DOHH2 (cell line): ENCODE results near the gene CENPT.
A peak's percentile ranks its signal among the peaks of the same experiment; 100 is the strongest.

Experiments used
- H3F3A ChIP-seq: fragments of 200-600 bp; sonication (generic), shearing (Covaris generic); 2 replicates; pipeline ENCODE4 v1.6.0; 2016; ENCODE audit warnings: antibody characterized with exemption, mild to moderate bottlenecking; ENCODE audit not compliant: control insufficient read depth, insufficient read depth
- H3K27ac ChIP-seq: fragments of 200-600 bp; sonication (generic); 2 replicates; pipeline ENCODE4 v1.5.1; 2014; ENCODE audit warnings: low read depth, mild to moderate bottlenecking, low read length, moderate library complexity
- H3K27me3 ChIP-seq: fragments of 200-600 bp; sonication (generic); 2 replicates; pipeline ENCODE4 v1.6.1; 2014; ENCODE audit warnings: mild to moderate bottlenecking, low read length, mixed read lengths; ENCODE audit not compliant: control insufficient read depth
- H3K36me3 ChIP-seq: fragments of 200-600 bp; sonication (generic); 2 replicates; pipeline ENCODE4 v1.6.1; 2014; ENCODE audit warnings: mild to moderate bottlenecking, low read length, moderate library complexity, mixed read lengths; ENCODE audit not compliant: control insufficient read depth
- H3K4me1 ChIP-seq: fragments of 200-600 bp; sonication (generic); 2 replicates; pipeline ENCODE4 v1.6.1; 2014; ENCODE audit warnings: mild to moderate bottlenecking, low read length, mixed read lengths; ENCODE audit not compliant: control insufficient read depth
- H3K4me2 ChIP-seq: fragments of 200-600 bp; sonication (generic); 2 replicates; pipeline ENCODE4 v1.6.0; 2014; ENCODE audit warnings: mild to moderate bottlenecking, low read length, moderate library complexity
- H3K4me3 ChIP-seq: fragments of 200-600 bp; sonication (generic); 2 replicates; pipeline ENCODE4 v1.5.1; 2014; ENCODE audit warnings: mild to moderate bottlenecking, low read length, mixed read lengths
- H3K79me2 ChIP-seq: fragments of 200-600 bp; sonication (generic); 2 replicates; pipeline ENCODE4 v1.6.1; 2014; ENCODE audit warnings: mild to moderate bottlenecking, low read length, mixed read lengths; ENCODE audit not compliant: control insufficient read depth
- H3K9me2 ChIP-seq: fragments of 200-600 bp; sonication (generic); replicated peaks from 2 replicates; pipeline ENCODE4 v1.6.1; 2014; ENCODE audit warnings: mild to moderate bottlenecking, low read length, mixed read lengths; ENCODE audit not compliant: control insufficient read depth
- H3K9me3 ChIP-seq: fragments of 200-600 bp; sonication (generic); 2 replicates; pipeline ENCODE4 v1.6.1; 2014; ENCODE audit warnings: antibody characterized with exemption, low read length, mixed read lengths; ENCODE audit not compliant: control insufficient read depth, insufficient read depth
- H4K20me1 ChIP-seq: fragments of 200-600 bp; sonication (generic); 2 replicates; pipeline ENCODE4 v1.6.0; 2014; ENCODE audit warnings: low read depth, mild to moderate bottlenecking, antibody characterized with exemption, low read length, moderate library complexity; ENCODE audit not compliant: control insufficient read depth, insufficient read depth
- EZH2phosphoT487 ChIP-seq: fragments of 200-600 bp; sonication (generic); IDR thresholded peaks from 2 replicates; pipeline ENCODE4 v1.6.1; 2017; ENCODE audit warnings: borderline replicate concordance, mild to moderate bottlenecking, antibody characterized with exemption, low read length, moderate library complexity, mixed read lengths
- TF ChIP-seq, protein P1 (sequence below): fragments of 200-600 bp; sonication (generic); IDR thresholded peaks from one replicate; pipeline ENCODE4 v1.5.1; 2014; ENCODE audit warnings: antibody characterized with exemption, mild to moderate bottlenecking, low read depth, low read length; ENCODE audit not compliant: poor library complexity, severe bottlenecking

The CENPT gene

DNA sequence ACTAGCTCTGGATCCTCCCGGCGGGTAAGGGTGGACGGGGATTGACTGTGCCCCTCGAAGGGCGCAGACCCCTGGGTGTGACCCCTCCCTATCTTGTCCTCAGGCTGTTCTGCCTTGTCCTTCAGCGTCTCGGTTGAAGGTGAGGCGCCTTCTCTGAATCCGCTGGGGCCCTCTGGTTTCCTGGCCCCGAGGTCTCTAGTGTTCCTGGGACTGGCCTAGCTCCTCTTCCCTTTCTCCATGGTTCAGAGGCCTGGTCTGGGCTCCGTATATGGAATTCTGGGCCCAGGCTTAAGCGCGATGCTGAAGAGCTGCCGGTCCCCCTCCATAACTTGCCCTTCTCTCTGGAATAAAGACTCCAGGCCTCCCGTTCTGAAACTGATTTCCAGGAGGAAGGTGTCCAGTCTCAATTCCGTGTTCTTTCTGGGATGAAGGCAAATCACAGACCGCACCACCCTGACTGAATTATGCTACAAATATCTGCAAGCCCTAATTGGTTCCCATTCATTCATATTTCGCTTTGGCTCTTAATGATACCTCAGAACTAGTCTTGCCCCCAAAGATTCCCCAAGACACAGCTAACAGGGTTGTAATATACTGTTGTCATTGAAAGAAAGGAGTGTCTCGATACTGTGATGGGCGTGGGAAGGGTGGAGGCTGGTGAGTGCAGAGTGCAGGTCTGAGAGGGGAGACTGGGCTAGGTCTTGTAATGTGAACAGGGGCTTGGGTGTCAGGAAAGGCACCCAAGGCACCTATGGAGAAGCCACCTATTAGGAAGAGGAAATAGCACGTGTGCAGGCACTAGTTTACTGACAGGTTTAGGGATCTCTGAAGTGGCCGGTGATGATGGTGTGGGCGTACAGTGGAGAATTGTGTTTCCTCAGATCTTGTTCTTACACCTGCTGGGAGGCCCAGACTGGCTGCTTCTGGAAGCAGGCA lies 26.2 kb upstream of the CENPT start:
- H3K36me3 ChIP-seq: peaks cover 61% of the 10 kb centered on the region
- TF ChIP-seq EZH2phosphoT487: no peak
- TF ChIP-seq, protein P1, sequence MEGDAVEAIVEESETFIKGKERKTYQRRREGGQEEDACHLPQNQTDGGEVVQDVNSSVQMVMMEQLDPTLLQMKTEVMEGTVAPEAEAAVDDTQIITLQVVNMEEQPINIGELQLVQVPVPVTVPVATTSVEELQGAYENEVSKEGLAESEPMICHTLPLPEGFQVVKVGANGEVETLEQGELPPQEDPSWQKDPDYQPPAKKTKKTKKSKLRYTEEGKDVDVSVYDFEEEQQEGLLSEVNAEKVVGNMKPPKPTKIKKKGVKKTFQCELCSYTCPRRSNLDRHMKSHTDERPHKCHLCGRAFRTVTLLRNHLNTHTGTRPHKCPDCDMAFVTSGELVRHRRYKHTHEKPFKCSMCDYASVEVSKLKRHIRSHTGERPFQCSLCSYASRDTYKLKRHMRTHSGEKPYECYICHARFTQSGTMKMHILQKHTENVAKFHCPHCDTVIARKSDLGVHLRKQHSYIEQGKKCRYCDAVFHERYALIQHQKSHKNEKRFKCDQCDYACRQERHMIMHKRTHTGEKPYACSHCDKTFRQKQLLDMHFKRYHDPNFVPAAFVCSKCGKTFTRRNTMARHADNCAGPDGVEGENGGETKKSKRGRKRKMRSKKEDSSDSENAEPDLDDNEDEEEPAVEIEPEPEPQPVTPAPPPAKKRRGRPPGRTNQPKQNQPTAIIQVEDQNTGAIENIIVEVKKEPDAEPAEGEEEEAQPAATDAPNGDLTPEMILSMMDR: no peak
- peak overlapping the region; percentile 73 for H3K4me2 ChIP-seq
- no peaks in the 10 kb centered on the region for H3K27me3 ChIP-seq
- peak overlapping the region; percentile 27 for H3K27ac ChIP-seq
- H3K9me2 ChIP-seq: no peaks in the 10 kb centered on the region
- H3K79me2 ChIP-seq: peaks cover 40% of the 10 kb centered on the region
- H3F3A ChIP-seq: peaks cover 18% of the 10 kb centered on the region
- peak overlapping the region; percentile 85 for H3K4me3 ChIP-seq
- H3K9me3 ChIP-seq: no peaks in the 10 kb centered on the region
- peaks cover 4% of the 10 kb centered on the region; the same call in 1 of the 2 replicates for H4K20me1 ChIP-seq
- peaks cover 22% of the 10 kb centered on the region for H3K4me1 ChIP-seq

DNA sequence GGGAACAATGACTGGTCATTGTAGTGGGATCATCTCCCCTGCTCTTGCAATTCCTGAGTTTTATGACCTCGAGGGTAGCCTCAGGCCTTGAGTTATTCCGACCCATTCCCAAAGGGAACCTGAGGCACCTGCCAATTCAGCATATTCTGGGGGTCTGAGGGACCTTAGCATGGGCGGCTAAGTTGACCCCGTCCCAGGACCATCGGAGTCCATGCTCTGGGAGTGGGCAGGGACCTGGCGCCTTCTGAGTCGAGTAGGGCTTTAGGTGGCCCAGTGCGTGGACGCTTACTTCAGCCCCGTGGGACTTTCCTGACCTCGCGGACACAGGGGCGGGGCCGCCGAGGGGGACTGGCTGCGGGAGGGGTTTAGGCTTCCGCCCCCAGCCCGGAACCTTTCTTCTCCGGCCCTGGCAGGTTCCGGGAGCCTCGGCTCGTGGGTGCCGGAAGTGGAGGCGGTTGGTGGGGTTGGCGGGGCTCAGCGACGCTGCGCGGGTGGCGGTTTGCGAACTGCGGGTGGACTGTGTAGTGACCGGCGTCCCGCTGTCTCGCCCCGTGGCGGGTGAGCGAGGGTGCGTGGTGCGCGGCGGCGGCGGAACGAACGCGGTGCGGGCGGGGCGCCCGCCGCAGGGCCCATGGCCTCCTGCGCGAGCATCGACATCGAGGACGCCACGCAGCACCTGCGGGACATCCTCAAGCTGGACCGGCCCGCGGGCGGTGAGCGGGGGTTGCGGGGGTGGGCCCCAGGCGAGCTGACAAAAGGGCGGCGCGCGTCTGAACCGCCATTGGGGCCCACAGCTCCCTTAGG lies 25.3 kb upstream of the CENPT start, which contains the start of gene EDC4:
TSS of gene EDC4 (plus strand) at position 422 of the 804 bp plus-strand sequence. CDS start at position 632, 210 bp downstream.
- Histone ChIP-seq H3K27ac (peak within 1 kb of the TSS; percentile 27), H3K27me3 (no peaks in the 10 kb centered on the region), H3K79me2 (peaks cover 40% of the 10 kb centered on the region), H3K36me3 (peaks cover 59% of the 10 kb centered on the region), H4K20me1 (peaks cover 4% of the 10 kb centered on the region; the same call in 1 of the 2 replicates), H3F3A (peaks cover 18% of the 10 kb centered on the region), H3K9me2 (no peaks in the 10 kb centered on the region), H3K4me3 (peak within 1 kb of the TSS; percentile 85), H3K9me3 (no peaks in the 10 kb centered on the region), H3K4me1 (peaks cover 22% of the 10 kb centered on the region), H3K4me2 (peak within 1 kb of the TSS; percentile 73)
- no peak for TF ChIP-seq EZH2phosphoT487
- TF ChIP-seq, protein P1: no peak

DNA sequence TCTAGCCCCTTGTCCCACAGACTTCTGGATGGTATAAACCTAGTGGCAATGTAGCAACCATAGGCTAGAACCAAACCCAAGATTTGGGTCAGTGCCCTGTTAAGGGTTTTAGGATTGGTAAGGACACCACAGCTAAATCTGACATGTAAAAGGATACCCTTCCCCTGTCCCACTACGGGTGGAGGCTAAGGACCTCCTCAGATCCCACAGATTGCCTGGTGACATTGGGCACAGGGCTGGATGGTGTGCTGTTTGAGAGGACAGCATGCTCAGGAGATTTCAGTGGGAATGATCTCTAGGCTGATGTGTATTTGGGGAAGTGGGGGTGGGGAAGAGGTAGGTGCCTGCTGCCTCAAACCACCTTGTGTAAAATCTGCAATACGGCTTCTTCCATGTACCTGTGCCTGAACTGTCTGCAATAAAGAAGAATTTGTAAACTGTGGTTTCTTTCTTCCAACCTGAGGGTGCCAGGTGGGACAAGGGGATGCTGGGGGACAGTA lies 24.7 kb upstream of the CENPT start:
- Histone ChIP-seq H3K4me3 (peak overlapping the region; percentile 85), H3K4me1 (peaks cover 22% of the 10 kb centered on the region), H3K4me2 (peak overlapping the region; percentile 73), H3F3A (peaks cover 18% of the 10 kb centered on the region), H4K20me1 (peaks cover 4% of the 10 kb centered on the region; the same call in 1 of the 2 replicates), H3K9me2 (no peaks in the 10 kb centered on the region), H3K36me3 (peaks cover 59% of the 10 kb centered on the region), H3K79me2 (peaks cover 40% of the 10 kb centered on the region), H3K27me3 (no peaks in the 10 kb centered on the region), H3K27ac (peak overlapping the region; percentile 5; the same call in 1 of the 2 replicates), H3K9me3 (no peaks in the 10 kb centered on the region)
- TF ChIP-seq EZH2phosphoT487: no peak
- TF ChIP-seq, protein P1: no peak
